Activated CD8-positive, alpha-beta memory T cell treated with anti-CD3 and anti-CD28 coated beads, Interleukin-2, amount 50 U/mL, for 4 hours (primary cell): Measurements from ENCODE around the gene LRRC71.

Experiments used
- DNase-seq: peaks from one replicate; pipeline ENCODE4 v3.0.0-alpha.2; 2020

LRRC71 gene

DNA sequence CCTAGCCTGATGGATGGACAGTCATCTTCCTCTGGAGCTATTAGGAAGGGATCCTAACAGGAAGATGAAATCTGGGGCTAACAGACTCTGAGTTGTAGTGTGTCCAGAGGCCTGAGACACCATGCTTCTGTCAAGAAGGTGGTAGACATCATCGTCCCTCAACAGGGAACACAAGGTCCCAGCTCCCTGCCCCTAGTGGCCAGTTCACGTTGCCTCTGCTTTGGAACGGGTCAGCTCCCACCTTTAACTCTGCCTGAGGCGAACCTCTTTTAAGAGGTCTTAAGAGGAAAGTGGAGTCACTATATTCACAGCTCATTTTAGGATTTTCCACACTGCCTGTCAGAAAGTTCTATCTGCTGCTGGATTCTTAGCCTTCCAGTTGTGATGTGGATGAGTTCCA is 28.3 kb downstream of the LRRC71 start:
- no peak for DNase-seq

DNA sequence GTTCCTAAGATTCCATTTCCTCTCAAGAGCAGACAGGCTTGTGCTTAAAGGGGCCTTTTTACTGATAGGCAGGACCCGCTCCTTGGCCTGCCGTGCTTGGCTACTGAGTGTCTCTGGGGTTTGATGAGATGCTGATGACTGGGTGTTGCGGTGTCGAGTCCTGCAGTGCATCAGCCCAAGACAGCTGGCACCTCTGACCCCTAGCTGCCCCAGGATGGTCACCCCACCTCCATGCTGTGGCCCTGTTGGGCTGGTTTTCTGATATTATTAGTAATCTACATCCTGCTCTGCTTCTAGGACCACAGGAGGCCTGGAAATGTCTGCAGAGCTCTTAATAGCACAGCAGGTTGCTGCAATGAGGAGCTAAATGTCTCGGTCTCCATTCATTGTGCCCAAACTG is 28.7 kb downstream of the LRRC71 start:
- no peak for DNase-seq

DNA sequence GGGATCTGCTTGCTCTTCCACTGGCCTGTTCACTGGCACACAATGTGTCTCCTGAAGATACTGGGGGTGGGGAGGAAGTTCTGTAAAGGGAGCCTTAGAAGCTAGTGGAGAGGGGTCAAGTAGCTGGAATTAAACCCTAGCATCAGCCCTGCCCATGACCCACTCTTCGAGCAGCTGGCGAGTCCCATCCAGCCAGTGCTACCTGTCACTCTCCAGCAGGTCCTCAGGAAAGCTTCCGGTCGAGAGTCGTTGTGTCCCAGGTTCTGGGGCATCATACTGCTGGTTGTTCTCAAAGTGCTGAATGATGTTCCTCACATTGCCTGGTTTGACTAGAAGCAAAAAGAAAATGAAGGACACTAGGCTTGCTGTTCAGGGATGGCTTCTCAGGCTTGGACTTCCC is 30.9 kb downstream of the LRRC71 start:
- DNase-seq: no peak

DNA sequence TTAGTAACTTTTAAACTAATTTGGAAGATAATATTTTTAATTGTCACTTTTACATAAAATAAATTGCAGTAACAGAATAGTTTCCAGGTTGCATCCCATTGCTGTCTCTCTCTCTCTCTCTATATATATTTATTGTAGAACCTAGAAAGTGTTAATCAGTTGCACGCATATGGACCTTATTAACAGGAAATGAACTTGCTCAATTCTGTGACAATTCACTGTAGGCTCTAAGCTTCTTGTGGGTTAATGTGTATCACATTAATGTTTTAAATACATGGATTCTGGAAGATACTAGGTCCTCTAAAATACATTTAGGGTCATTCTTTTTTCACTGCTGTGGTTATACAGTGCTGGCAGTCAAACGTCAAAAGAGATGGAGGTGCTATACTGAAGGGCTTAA is 33.1 kb downstream of the LRRC71 start:
- no peak for DNase-seq

DNA sequence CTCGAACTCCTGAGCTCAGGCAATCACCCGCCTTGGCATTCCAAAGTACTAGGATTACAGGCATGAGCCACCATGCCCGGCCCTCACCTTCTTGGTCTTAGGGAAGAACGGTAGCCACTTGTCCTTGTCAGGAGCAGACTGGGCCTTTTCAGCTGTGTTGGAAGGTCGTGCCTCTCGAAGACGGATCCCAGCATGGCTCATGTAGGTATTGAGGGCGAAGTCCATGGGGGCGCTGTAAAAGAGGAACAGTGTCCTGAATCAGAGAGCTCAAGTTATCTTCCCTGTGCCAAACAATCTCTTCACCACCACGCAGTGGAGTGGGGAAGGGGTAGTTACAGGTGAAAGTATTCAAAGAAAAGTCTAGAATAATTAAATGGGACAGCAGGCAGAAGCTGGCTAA is 35.9 kb downstream of the LRRC71 start:
- DNase-seq: no peak

DNA sequence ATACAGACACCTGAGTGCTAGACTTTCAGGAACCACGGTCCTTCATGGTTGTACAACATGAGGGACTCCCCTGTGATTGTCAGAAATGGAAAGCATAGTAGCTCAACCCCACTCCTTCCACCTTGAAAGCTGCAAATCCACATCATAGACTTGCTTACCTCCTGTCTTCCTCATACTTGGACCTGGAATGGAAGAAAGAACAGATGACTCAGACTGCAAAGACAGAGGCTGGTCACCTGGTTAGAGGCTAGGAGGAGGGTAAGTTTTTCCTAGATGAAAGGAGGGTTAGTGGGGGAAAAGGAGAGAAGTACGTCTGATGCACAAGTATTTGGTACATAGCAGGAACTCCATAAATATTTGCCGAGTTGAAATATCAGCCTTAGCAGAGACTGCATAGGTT is 37.2 kb downstream of the LRRC71 start:
- no peak for DNase-seq

DNA sequence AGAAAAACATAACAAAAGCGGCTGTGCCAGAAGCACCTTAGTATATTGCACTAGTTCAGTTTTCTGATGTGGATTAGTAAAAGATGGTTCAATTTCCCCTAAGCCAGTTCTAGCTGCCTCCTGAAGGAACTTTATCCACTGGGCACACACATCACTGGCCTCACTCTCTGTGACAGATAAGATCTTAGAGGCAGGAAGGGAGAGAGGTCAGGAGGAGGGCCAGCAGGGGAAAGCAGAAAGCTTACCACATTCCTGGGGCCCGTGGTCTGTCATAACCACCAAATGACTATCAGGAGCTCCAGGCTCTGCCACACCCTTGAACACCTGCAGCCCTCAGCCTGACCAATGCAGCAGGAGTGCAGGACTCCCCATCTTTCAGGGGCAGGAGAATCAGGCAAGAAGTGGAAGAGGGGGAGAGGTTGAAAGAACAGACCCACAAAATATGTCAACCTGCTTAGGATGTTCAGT is 37.8 kb downstream of the LRRC71 start:
- DNase-seq: no peak

DNA sequence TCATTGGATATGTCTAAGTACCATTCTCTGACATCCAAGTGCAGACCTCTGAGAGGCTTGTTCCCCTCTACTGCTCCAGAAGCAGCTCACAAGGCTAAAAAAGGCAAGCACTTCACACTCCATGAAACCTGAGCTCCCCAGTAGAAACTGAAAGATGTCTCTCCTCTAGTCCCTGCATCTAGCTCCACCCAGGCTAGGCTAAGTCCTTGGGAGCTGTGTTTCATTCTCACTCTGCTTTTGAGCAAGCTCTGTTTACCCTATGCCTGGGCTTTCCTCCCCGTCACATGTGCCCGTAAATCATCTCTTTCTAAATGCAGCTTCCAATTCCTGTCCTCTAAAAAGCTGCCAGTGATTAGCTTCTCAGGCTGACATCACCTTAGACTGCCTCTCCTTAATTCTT is 39.0 kb downstream of the LRRC71 start:
- DNase-seq: no peak

GRCh38 chr1:156959925-156960324 is 39.5 kb downstream of the LRRC71 start:
- no peak for DNase-seq

DNA sequence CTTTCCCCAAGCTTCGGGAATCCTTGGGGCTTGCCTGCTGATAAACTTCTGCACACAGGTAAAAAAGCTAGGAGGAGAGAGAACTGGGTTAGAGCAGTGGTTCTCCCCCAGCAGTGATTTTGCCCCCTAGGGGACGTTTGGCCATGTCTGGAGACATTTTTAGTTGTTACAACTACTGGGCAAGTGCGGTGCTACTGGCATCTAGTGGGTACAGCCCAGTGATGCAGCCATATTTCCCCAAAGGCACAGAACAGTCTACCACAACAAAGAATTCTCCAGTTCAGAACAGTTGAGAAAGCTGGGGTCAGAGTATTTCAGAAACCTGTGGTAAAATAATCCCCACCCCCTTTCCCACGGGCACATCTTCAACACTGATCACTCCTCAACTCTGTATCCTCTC is 41.3 kb downstream of the LRRC71 start:
- DNase-seq: no peak

- DNase-seq: no peak
These were observed 43.2 kb downstream of the LRRC71 start for GRCh38 chr1:156963621-156964020.

GRCh38 chr1:156964441-156964840 is 44.0 kb downstream of the LRRC71 start:
- DNase-seq: no peak

DNA sequence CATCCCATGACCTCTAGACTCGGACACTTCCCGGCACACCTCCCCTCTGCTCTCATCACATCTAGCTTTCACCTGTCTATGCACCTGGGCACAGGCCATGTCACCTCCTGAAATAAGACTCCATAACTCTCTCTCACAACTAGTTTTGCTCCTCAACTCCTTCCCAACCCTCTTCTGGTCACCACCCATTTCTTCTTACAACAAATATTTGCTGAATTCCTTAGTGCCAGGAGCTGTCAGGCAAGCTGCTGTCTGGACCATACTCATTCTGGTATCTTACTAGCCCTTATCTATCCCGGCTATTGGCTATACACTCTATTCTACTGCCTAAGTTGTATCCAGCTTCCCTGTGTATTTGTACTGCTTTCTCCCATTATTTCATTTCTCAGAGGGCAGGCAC is 49.1 kb downstream of the LRRC71 start:
- DNase-seq: no peak

DNA sequence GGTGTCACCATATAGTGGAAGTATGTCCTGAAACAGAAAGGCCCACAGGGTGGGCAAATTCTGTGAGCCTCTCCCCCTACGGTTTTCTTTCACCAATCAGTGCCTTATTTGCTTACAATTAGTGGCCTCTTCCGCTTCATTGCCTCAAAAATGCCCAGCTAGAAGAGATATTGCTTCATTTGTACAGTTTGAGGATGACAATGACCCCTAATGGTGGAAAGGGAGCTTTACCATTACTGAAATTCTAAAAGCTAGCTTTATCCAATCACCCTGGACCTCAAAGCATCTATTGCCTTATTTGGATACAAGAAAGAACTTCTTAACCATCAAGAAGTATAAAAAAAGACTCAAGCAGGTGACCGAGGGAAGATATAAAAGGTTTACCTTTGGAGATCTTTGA is 49.6 kb downstream of the LRRC71 start:
- no peak for DNase-seq

DNA sequence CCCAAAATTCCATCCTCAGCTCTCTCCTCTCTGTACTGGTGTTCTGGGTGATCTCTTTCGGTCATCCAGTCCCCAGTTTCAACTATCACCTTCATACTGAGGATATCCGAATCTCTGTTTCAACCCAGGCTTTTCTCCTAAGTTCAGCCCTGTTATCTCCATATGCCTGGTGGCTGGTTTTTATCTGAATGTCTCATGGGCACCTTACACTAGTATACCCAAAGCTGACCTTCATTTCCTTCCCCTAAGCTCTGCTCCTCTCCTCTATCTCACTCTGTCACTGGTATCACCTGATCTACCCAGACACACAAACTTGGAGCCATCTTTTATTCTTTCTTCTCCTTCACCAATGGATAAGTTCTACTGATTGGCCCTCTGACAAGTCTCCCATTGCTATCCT is 53.0 kb downstream of the LRRC71 start:
- DNase-seq: no peak

GRCh38 chr1:156975084-156975483 is 54.7 kb downstream of the LRRC71 start:
- no peak for DNase-seq

DNA sequence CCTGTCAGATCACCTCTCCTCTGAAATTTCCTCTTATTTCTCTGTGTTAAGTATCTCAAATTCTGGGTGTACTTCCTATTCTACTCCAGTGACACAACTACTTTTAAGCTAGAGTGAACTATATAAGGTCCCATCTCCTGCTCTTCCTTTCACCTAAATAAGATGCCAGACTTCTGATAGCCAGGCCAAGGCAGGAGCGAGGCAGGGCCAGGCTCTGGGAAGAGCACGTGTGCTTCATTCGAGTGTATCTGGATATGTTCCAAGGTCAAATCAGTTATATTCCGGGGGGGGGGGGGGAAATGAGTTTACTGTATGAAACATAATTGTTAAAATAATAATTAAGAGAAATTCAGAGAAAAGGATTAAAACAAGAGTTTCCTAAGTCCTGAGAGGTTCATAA is 60.1 kb downstream of the LRRC71 start:
- DNase-seq: no peak
